OCI-LY7 (cell line): ENCODE results near the gene THAP7. TPM values are rescaled to one million over a fixed set of nuclear protein-coding genes. Genes with fewer than 3 reads are reported as not detected.
A peak's percentile ranks its signal among the peaks of the same experiment; 100 is the strongest.

ENCODE experiments used
- BruUV-seq: library from RNA; stranded (reverse); fragments of 400-500 nt; replicated peaks from 2 replicates; lab custom pipeline; 2021; lab: Mats Ljungman, UMichigan
- CTCF ChIA-PET: fragments of 300-600 bp; sonication (Branson Sonifier 250); formaldehyde crosslinking; loops from one replicate; lab custom pipeline; 2022; ENCODE audit warnings: antibody characterized with exemption; ENCODE audit not compliant: unreplicated experiment; lab: Charles Lee
- POLR2A ChIA-PET: fragments of 300-600 bp; sonication (Branson Sonifier 250); formaldehyde crosslinking; loops from one replicate; lab custom pipeline; 2022; ENCODE audit warnings: antibody characterized with exemption; lab: Charles Lee
- DNase-seq: peaks from one replicate; pipeline ENCODE4 v3.0.0-alpha.2; 2015; ENCODE audit warnings: low spot score
- H2AFZ ChIP-seq: fragments of 200-600 bp; sonication (generic), shearing (Covaris generic); 2 replicates; pipeline ENCODE4 v1.6.1; 2014; ENCODE audit warnings: mild to moderate bottlenecking, antibody characterized with exemption, low read length, moderate library complexity
- H3K27ac ChIP-seq: fragments of 200-600 bp; sonication (generic); 2 replicates; pipeline ENCODE4 v1.5.1; 2014; ENCODE audit warnings: mixed run types, low read depth, mild to moderate bottlenecking, moderate library complexity, low read length, inconsistent platforms; ENCODE audit not compliant: poor library complexity, severe bottlenecking
- H3K36me3 ChIP-seq: fragments of 200-600 bp; sonication (generic); 2 replicates; pipeline ENCODE4 v1.6.1; 2014; ENCODE audit warnings: mild to moderate bottlenecking, antibody characterized with exemption, low read length, moderate library complexity, mixed read lengths; ENCODE audit not compliant: insufficient read depth
- H3K4me1 ChIP-seq: fragments of 200-600 bp; sonication (generic); 2 replicates; pipeline ENCODE4 v1.5.1; 2014; ENCODE audit warnings: mild to moderate bottlenecking, low read length; ENCODE audit not compliant: insufficient read depth, poor library complexity, severe bottlenecking
- H3K4me2 ChIP-seq: fragments of 200-600 bp; sonication (generic); 2 replicates; pipeline ENCODE4 v1.6.1; 2014; ENCODE audit warnings: mild to moderate bottlenecking, low read length
- H3K4me3 ChIP-seq: fragments of 200-600 bp; sonication (generic); 2 replicates; pipeline ENCODE4 v1.5.1; 2014; ENCODE audit warnings: mild to moderate bottlenecking, low read depth, low read length; ENCODE audit not compliant: poor library complexity, severe bottlenecking
- H3K79me2 ChIP-seq: fragments of 200-600 bp; sonication (generic); 2 replicates; pipeline ENCODE4 v1.6.1; 2016; ENCODE audit warnings: low read depth, mild to moderate bottlenecking, low read length, moderate library complexity, mixed read lengths; ENCODE audit not compliant: insufficient read depth
- H3K9me2 ChIP-seq: fragments of 200-600 bp; sonication (generic); 2 replicates; pipeline ENCODE4 v1.6.1; 2016; ENCODE audit warnings: mild to moderate bottlenecking, low read length, mixed read lengths; ENCODE audit not compliant: insufficient read depth
- H3K9me3 ChIP-seq: fragments of 200-600 bp; sonication (generic); 2 replicates; pipeline ENCODE4 v1.6.1; 2014; ENCODE audit warnings: mild to moderate bottlenecking, mixed run types, low read length, mixed read lengths
- H4K20me1 ChIP-seq: fragments of 200-600 bp; sonication (generic); 2 replicates; pipeline ENCODE4 v1.6.1; 2014; ENCODE audit warnings: mild to moderate bottlenecking, antibody characterized with exemption, low read length, moderate library complexity, mixed read lengths; ENCODE audit not compliant: insufficient read depth
- CTCF ChIP-seq: fragments of 200-600 bp; sonication (generic); conservative IDR thresholded peaks from 2 replicates; pipeline ENCODE4 v1.5.1; 2014; ENCODE audit warnings: mild to moderate bottlenecking, antibody characterized with exemption, low read length, moderate library complexity, mixed read lengths
- EZH2phosphoT487 ChIP-seq: fragments of 200-600 bp; sonication (generic); IDR thresholded peaks from 2 replicates; pipeline ENCODE4 v1.6.1; 2018; ENCODE audit warnings: low read depth, borderline replicate concordance, mild to moderate bottlenecking, mixed run types, antibody characterized with exemption, low read length, moderate library complexity, mixed read lengths
- intact Hi-C: fragments of 100-400 bp; cut with micrococcal nuclease; formaldehyde crosslinking; loops from one replicate; pipeline ENCODE4 v1.10.0; 2022; ENCODE audit not compliant: unreplicated experiment
- total RNA-seq, 2 experiments: library from RNA; depleted of rRNA in 1 of 2; stranded (reverse); fragments of >200 nt in 1 of 2; shearing (Covaris generic) in 1 of 2; gene quantifications; 2 replicates each; pipeline ENCODE4 v1.2.3, GENCODE V29; 2014 to 2022

THAP7 gene
- total RNA-seq, 2 experiments from 2014 or later, result 36.3 to 73.0 TPM

- Histone ChIP-seq H3K27ac (no peak overlapping the region), H2AFZ (no peak overlapping the region), H3K79me2 (no peaks in the 10 kb centered on the region), H3K4me3 (no peak overlapping the region), H3K9me2 (no peaks in the 10 kb centered on the region), H3K9me3 (no peaks in the 10 kb centered on the region), H3K4me1 (peaks cover 9% of the 10 kb centered on the region), H3K36me3 (no peaks in the 10 kb centered on the region), H4K20me1 (no peaks in the 10 kb centered on the region), H3K4me2 (no peak overlapping the region)
- POLR2A ChIA-PET, result interaction anchor here (0.5 kb wide), 1 partner anchor 24 kb away, joined by 3 read pairs; no protein-coding TSS in a partner anchor
- TF ChIP-seq EZH2phosphoT487 (no peak), CTCF (no peak)
- intact Hi-C loops, result no loop called here
- CTCF ChIA-PET, result no interaction called here
- DNase-seq, result no peak
- BruUV-seq, result no TSS peak
These were observed 45.8 kb upstream of the THAP7 start for GRCh38 chr22:21047730-21048129.

GRCh38 chr22:21047035-21047661 is 45.2 kb upstream of the THAP7 start:
- H3K4me1 ChIP-seq, result peaks cover 9% of the 10 kb centered on the region
- H3K4me3 ChIP-seq, result no peak overlapping the region
- ChIA-PET CTCF (no interaction called here), POLR2A (interaction anchor here (0.5 to 1.0 kb wide), 3 partner anchors 18 to 24 kb away, joined by 3 read pairs; no protein-coding TSS in a partner anchor)
- intact Hi-C loops, result no loop called here
- no peak overlapping the region for H3K4me2 ChIP-seq
- no peak for TF ChIP-seq EZH2phosphoT487
- no peak for TF ChIP-seq CTCF
- no peaks in the 10 kb centered on the region for H3K9me2 ChIP-seq
- no peak overlapping the region for H2AFZ ChIP-seq
- DNase-seq, result no peak
- H3K9me3 ChIP-seq, result no peaks in the 10 kb centered on the region
- no peaks in the 10 kb centered on the region for H3K36me3 ChIP-seq
- no peak overlapping the region for H3K27ac ChIP-seq
- H3K79me2 ChIP-seq, result no peaks in the 10 kb centered on the region
- H4K20me1 ChIP-seq, result no peaks in the 10 kb centered on the region
- BruUV-seq, result no TSS peak

- Histone ChIP-seq H3K9me2 (no peaks in the 10 kb centered on the region), H3K4me2 (peak within 1 kb of the TSS; percentile 41), H4K20me1 (no peaks in the 10 kb centered on the region), H3K9me3 (no peaks in the 10 kb centered on the region), H3K4me3 (peak within 1 kb of the TSS; percentile 8), H2AFZ (no peak within 1 kb of the TSS), H3K27ac (no peak within 1 kb of the TSS), H3K36me3 (no peaks in the 10 kb centered on the region), H3K79me2 (no peaks in the 10 kb centered on the region), H3K4me1 (no peaks in the 10 kb centered on the region)
- intact Hi-C loops, result no loop called here
- CTCF ChIA-PET, result no interaction called here
- TF ChIP-seq CTCF (no peak), EZH2phosphoT487 (no peak)
- DNase-seq, result peak; percentile 64
- POLR2A ChIA-PET, result interaction anchor here (0.8 to 1.0 kb wide), 2 partner anchors 19 to 44 kb away, joined by 3 read pairs; partner anchors contain the start of gene THAP7
- BruUV-seq, result no TSS peak
These were observed 43.8 kb upstream of the THAP7 start, which contains the start of gene LRRC74B for GRCh38 chr22:21045585-21046294. Gene LRRC74B, plus strand, starts transcription at chr22:21045946. Its CDS starts 41 bp downstream, at chr22:21045987.
